K562 (cell line): Measurements from ENCODE around the gene GALNT15. TPM values are rescaled to one million over a fixed set of nuclear protein-coding genes. Genes with fewer than 3 reads are reported as not detected.

Experiments
- ATAC-seq: fragments of 200-7000 bp; cut with Tn5 transposase; 3 replicates; pipeline ENCODE4 v1.9.1; 2020; ENCODE audit warnings: moderate library complexity
- BruUV-seq: library from RNA; stranded (reverse); fragments of 400-500 nt; replicated peaks from 2 replicates; lab custom pipeline; 2021; lab: Mats Ljungman, UMichigan
- CTCF ChIA-PET: fragments of 300-600 bp; formaldehyde crosslinking; extraction: SDS; loops from one replicate; lab custom pipeline; 2021; ENCODE audit warnings: low intra/inter-chr PET ratio; lab: Yijun Ruan, JAX
- POLR2A ChIA-PET: fragments of 300-600, 350-650 bp; sonication (Branson Sonifier 250); formaldehyde crosslinking; extraction: SDS; loops from one replicate; lab custom pipeline; 2021; ENCODE audit warnings: antibody characterized with exemption, inconsistent platforms; lab: Yijun Ruan, JAX
- DNase-seq, 4 experiments: peaks; one replicate each; pipeline versions ENCODE4 v3.0.0 to v3.0.0-alpha.2; 2011 to 2018; ENCODE audit warnings: low spot score in 3 of 4, mixed read lengths in 3 of 4; ENCODE audit errors: extremely low read depth in 1 of 4
- FAIRE-seq: peaks from 2 replicates; lab custom pipeline; 2011; peaks lifted over from hg19 to GRCh38; lab: Jason Lieb, UNC
- H2AFZ ChIP-seq: 2 replicates; pipeline ENCODE4 v1.6.0; 2011; ENCODE audit warnings: low read depth, low read length, control low read depth, inconsistent platforms
- H3K27ac ChIP-seq: fragments of 200-600 bp; 3 replicates; pipeline ENCODE4 v1.8.0; 2011; ENCODE audit warnings: low read depth, mild to moderate bottlenecking, control low read depth, inconsistent platforms, low read length, moderate library complexity, mixed read lengths; ENCODE audit errors: extremely low read depth
- H3K27me3 ChIP-seq, 2 experiments: fragments of 300-600 bp in 1 of 2; 2 replicates in 1 of 2; 3 replicates in 1 of 2; pipeline versions ENCODE4 v1.6.0 to v1.8.0; 2011; ENCODE audit warnings: inconsistent platforms in 2 of 2, low read length in 2 of 2, mild to moderate bottlenecking in 1 of 2, mixed read lengths in 1 of 2, moderate library complexity in 1 of 2; ENCODE audit not compliant: control insufficient read depth in 2 of 2, insufficient read depth in 2 of 2
- H3K36me3 ChIP-seq: fragments of 300-600 bp; 3 replicates; pipeline ENCODE4 v1.8.0; 2011; ENCODE audit warnings: mild to moderate bottlenecking, low read length, inconsistent platforms; ENCODE audit not compliant: control insufficient read depth, insufficient read depth
- H3K4me1 ChIP-seq, 2 experiments: fragments of 200-600 bp in 1 of 2; replicated peaks in 1 of 2; 2 replicates in 1 of 2; 3 replicates in 1 of 2; pipeline versions ENCODE4 v1.5.1 to v1.8.0; 2011; ENCODE audit warnings: inconsistent platforms in 2 of 2, low read length in 2 of 2, mild to moderate bottlenecking in 1 of 2, mixed read lengths in 1 of 2, moderate library complexity in 1 of 2; ENCODE audit not compliant: control insufficient read depth in 2 of 2, insufficient read depth in 2 of 2
- H3K4me2 ChIP-seq: 2 replicates; pipeline ENCODE4 v1.6.1; 2011; ENCODE audit warnings: low read length, control low read depth, inconsistent platforms, mixed read lengths; ENCODE audit not compliant: insufficient read depth
- H3K4me3 ChIP-seq: fragments of 200-600 bp; sonication (generic), shearing (Covaris generic); 2 replicates; pipeline ENCODE4 v1.5.1; 2016; ENCODE audit warnings: control low read depth, inconsistent platforms
- H3K79me2 ChIP-seq: fragments of 200-600 bp; 3 replicates; pipeline ENCODE4 v1.8.0; 2011; ENCODE audit warnings: low read length, inconsistent platforms; ENCODE audit not compliant: control insufficient read depth, insufficient read depth
- H3K9ac ChIP-seq, 2 experiments: 2 replicates each; pipeline versions ENCODE4 v1.6.0 to v1.6.1; 2011; ENCODE audit warnings: low read depth in 2 of 2, low read length in 2 of 2, control low read depth in 1 of 2, inconsistent platforms in 1 of 2, mild to moderate bottlenecking in 1 of 2, mixed read lengths in 1 of 2; ENCODE audit not compliant: insufficient read depth in 1 of 2
- H3K9me1 ChIP-seq: one replicate; pipeline ENCODE4 v1.6.0; 2011; ENCODE audit warnings: inconsistent platforms, mild to moderate bottlenecking, low read length, moderate library complexity; ENCODE audit not compliant: control insufficient read depth, insufficient read depth
- H3K9me3 ChIP-seq: replicated peaks from 2 replicates; pipeline ENCODE4 v1.5.1; 2011; ENCODE audit warnings: low read depth, low read length, inconsistent platforms; ENCODE audit not compliant: control insufficient read depth, insufficient read depth
- H4K20me1 ChIP-seq: replicated peaks from 2 replicates; pipeline ENCODE4 v1.6.1; 2011; ENCODE audit warnings: low read length, inconsistent platforms, mixed read lengths; ENCODE audit not compliant: control insufficient read depth, insufficient read depth
- ARNT ChIP-seq, 2 experiments: fragments of 450-650 bp; IDR thresholded peaks; 2 replicates each; pipeline ENCODE4 v1.6.1; 2016; ENCODE audit warnings: mild to moderate bottlenecking in 1 of 2
- BCOR ChIP-seq: fragments of 450-650 bp; IDR thresholded peaks from 2 replicates; pipeline ENCODE4 v1.6.1; 2016
- CLOCK ChIP-seq: fragments of 250-450 bp; sonication (Bioruptor Pico); IDR thresholded peaks from 2 replicates; pipeline ENCODE4 v1.4.0; 2020; ENCODE audit warnings: mild to moderate bottlenecking, moderate library complexity, borderline replicate concordance
- COPS2 ChIP-seq: fragments of 450-650 bp; conservative IDR thresholded peaks from 2 replicates; pipeline ENCODE4 v1.6.1; 2016; ENCODE audit warnings: mild to moderate bottlenecking, moderate library complexity
- CTBP1 ChIP-seq: fragments of 450-650 bp; IDR thresholded peaks from 2 replicates; pipeline ENCODE4 v1.6.1; 2016; ENCODE audit warnings: borderline replicate concordance
- ELF1 ChIP-seq: fragments of 200-800 bp; sonication (Bioruptor generic); IDR thresholded peaks from 2 replicates; pipeline ENCODE4 v1.6.1; 2016; ENCODE audit warnings: missing genetic modification characterization, missing compliant biosample characterization
- MAFG ChIP-seq: fragments of 450-650 bp; conservative IDR thresholded peaks from 2 replicates; pipeline ENCODE4 v1.6.1; 2016; ENCODE audit warnings: missing genetic modification characterization, missing compliant biosample characterization
- MAZ ChIP-seq, 2 experiments: fragments of 450-650 bp in 1 of 2; sonication (generic) in 1 of 2; formaldehyde crosslinking; IDR thresholded peaks in 1 of 2; conservative IDR thresholded peaks in 1 of 2; 2 replicates each; pipeline versions ENCODE4 v1.4.0 to v1.5.0; 2020; ENCODE audit warnings: mild to moderate bottlenecking in 1 of 2, missing genetic modification reagents in 1 of 2
- NFE2 ChIP-seq: IDR thresholded peaks from 2 replicates; pipeline ENCODE4 v1.6.1; 2014; ENCODE audit warnings: antibody characterized with exemption, low read depth
- NFIC ChIP-seq: fragments of 450-650 bp; IDR thresholded peaks from 2 replicates; pipeline ENCODE4 v1.6.1; 2017; ENCODE audit warnings: mild to moderate bottlenecking, inconsistent platforms
- NFXL1 ChIP-seq: fragments of 450-650 bp; formaldehyde crosslinking; IDR thresholded peaks from 2 replicates; pipeline ENCODE4 v1.4.0; 2021; ENCODE audit warnings: mild to moderate bottlenecking
- PHB2 ChIP-seq: fragments of 450-650 bp; IDR thresholded peaks from 2 replicates; pipeline ENCODE4 v1.6.1; 2017; ENCODE audit warnings: low read depth
- RB1 ChIP-seq: fragments of 450-650 bp; IDR thresholded peaks from 2 replicates; pipeline ENCODE4 v1.6.1; 2017; ENCODE audit warnings: low read depth, mild to moderate bottlenecking
- VEZF1 ChIP-seq: fragments of 200-800 bp; sonication (Bioruptor generic); IDR thresholded peaks from 2 replicates; pipeline ENCODE4 v1.6.1; 2017; ENCODE audit warnings: missing genetic modification characterization, missing compliant biosample characterization
- YY1 ChIP-seq, 3 experiments: IDR thresholded peaks; 2 replicates each; pipeline ENCODE4 v1.6.1; 2011; ENCODE audit warnings: low read length in 2 of 3, mild to moderate bottlenecking in 2 of 3, moderate library complexity in 2 of 3, borderline replicate concordance in 1 of 3, control low read depth in 1 of 3, low read depth in 1 of 3; ENCODE audit not compliant: insufficient read depth in 3 of 3, insufficient replicate concordance in 2 of 3, control insufficient read depth in 1 of 3, insufficient read length in 1 of 3; ENCODE audit errors: extremely low read depth in 1 of 3
- ZNF699 ChIP-seq: fragments of 250-450 bp; sonication (Bioruptor Pico); IDR thresholded peaks from 2 replicates; pipeline ENCODE4 v1.8.0; 2021; ENCODE audit warnings: mild to moderate bottlenecking, moderate library complexity; ENCODE audit not compliant: insufficient replicate concordance
- WGBS: fragments of 100-300 bp; shearing (Covaris generic); methylation state at CpG from one replicate; pipeline ENCODE4 v1.1.6; 2016; ENCODE audit warnings: low coverage, mixed read lengths; ENCODE audit not compliant: insufficient coverage; ENCODE audit errors: missing lambda C conversion rate; 5-methylcytosine and 5-hydroxymethylcytosine counted together
- in situ Hi-C: fragments of 300-500 bp; cut with MboI; formaldehyde crosslinking; loops from 4 replicates; pipeline ENCODE4 v1.15.0; 2018; ENCODE audit warnings: inconsistent platforms, mixed read lengths
- intact Hi-C: fragments of 100-400 bp; cut with micrococcal nuclease; formaldehyde crosslinking; loops from 2 replicates; pipeline ENCODE4 v1.14.2; 2022
- polyA plus RNA-seq, 8 experiments: library from polyadenylated mRNA; depleted of rRNA in 4 of 8; stranded (reverse) in 5 of 8; unstranded in 3 of 8; fragments of >200 nt; fragmentation: Nextera tagmentation in 2 of 8; fragmentation: Illumina TruSeq in 1 of 8; extraction: Ambion mirVana in 2 of 8; extraction: Trizol in 1 of 8; gene quantifications; 2 replicates each; pipeline versions ENCODE4 v1.2.1 to v1.2.3, GENCODE V29; 2011 to 2014; ENCODE audit warnings: inconsistent platforms in 1 of 8, missing spikeins in 1 of 8
- total RNA-seq, 7 experiments: library from RNA; depleted of rRNA in 6 of 7; stranded (reverse); fragments of >200 nt in 6 of 7; fragmentation: Illumina TruSeq in 2 of 7; extraction: Trizol in 2 of 7; gene quantifications; 2 replicates each; pipeline versions ENCODE4 v1.2.1 to v1.2.3, GENCODE V29; 2011 to 2021; ENCODE audit warnings: low replicate concordance in 1 of 7
- TF ChIP-seq, protein P1 (sequence below): fragments of 250-450 bp; sonication (Bioruptor Pico); IDR thresholded peaks from 2 replicates; pipeline ENCODE4 v1.5.0; 2021

GALNT15 gene
- total and polyA plus RNA-seq, 9 of the 15 experiments (the other 6 are each of a cell fraction or from before 2014, with no cell fraction given): not detected

GRCh38 chr3:16151109-16151508 is 23.4 kb upstream of the GALNT15 start:
- Histone ChIP-seq H3K36me3 (no peaks in the 10 kb centered on the region), H3K9ac (no peak overlapping the region), H3K9me3 (no peaks in the 10 kb centered on the region), H3K4me2 (no peak overlapping the region; the same call in 1 of the 2 replicates), H3K9me1 (no peaks in the 10 kb centered on the region), H3K27ac (no peak overlapping the region), H4K20me1 (no peaks in the 10 kb centered on the region), H3K79me2 (no peaks in the 10 kb centered on the region), H3K4me3 (no peak overlapping the region), H3K4me1 (no peaks in the 10 kb centered on the region), H3K27me3 (peaks cover 0 to 2% of the 10 kb centered on the region in 2 experiments; a peak in 1 of 5 replicates), H2AFZ (no peak overlapping the region)
- DNase-seq (peak in 2 of 4 experiments; percentile 18 to 34), FAIRE-seq (no peak), ATAC-seq (peak; percentile 61)
- POLR2A ChIA-PET: interaction anchor here (0.6 to 0.8 kb wide), 3 partner anchors 16 to 70 kb away, joined by 3 read pairs; no protein-coding TSS in a partner anchor
- BruUV-seq: no TSS peak
- in situ Hi-C loops: no loop called here
- intact Hi-C loops: no loop called here
- 2% methylated on average over 4 of the region's 4 CpGs for WGBS
- CTCF ChIA-PET: no interaction called here
- TF ChIP-seq NFIC: peak; percentile 75
- no peak for TF ChIP-seq MAZ (CRISPR knock-in tag; conservative IDR thresholded peaks at IDR 0.05 in 1 of 2, IDR thresholded peaks at IDR 0.05 in 1 of 2)
- no peak for TF ChIP-seq BCOR
- no peak for TF ChIP-seq ARNT (IDR thresholded peaks at IDR 0.05)
- no peak for TF ChIP-seq CLOCK (CRISPR knock-in tag)
- peak; percentile 46; the same call in 1 of the 2 replicates for TF ChIP-seq NFE2
- no peak for TF ChIP-seq RB1
- TF ChIP-seq, protein P1, sequence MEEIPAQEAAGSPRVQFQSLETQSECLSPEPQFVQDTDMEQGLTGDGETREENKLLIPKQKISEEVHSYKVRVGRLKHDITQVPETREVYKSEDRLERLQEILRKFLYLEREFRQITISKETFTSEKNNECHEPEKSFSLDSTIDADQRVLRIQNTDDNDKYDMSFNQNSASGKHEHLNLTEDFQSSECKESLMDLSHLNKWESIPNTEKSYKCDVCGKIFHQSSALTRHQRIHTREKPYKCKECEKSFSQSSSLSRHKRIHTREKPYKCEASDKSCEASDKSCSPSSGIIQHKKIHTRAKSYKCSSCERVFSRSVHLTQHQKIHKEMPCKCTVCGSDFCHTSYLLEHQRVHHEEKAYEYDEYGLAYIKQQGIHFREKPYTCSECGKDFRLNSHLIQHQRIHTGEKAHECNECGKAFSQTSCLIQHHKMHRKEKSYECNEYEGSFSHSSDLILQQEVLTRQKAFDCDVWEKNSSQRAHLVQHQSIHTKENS (CRISPR knock-in tag): no peak
- TF ChIP-seq VEZF1 (CRISPR knock-in tag): no peak
- TF ChIP-seq NFXL1 (CRISPR knock-in tag): no peak
- no peak for TF ChIP-seq COPS2
- TF ChIP-seq CTBP1: peak; percentile 31; the same call in 1 of the 2 replicates
- TF ChIP-seq MAFG: peak; percentile 70
- no peak for TF ChIP-seq ELF1 (tag)
- no peak for TF ChIP-seq PHB2
- TF ChIP-seq YY1 (IDR thresholded peaks at IDR 0.05; ENCODE audit: borderline replicate concordance in 1 of 3, control insufficient read depth in 1 of 3, extremely low read depth in 1 of 3, insufficient read depth in 3 of 3, insufficient read length in 1 of 3, insufficient replicate concordance in 2 of 3, low read depth in 1 of 3, low read length in 2 of 3): no peak
- no peak for TF ChIP-seq ZNF699 (CRISPR knock-in tag)
